Hair follicle dermal papilla cell (primary cell): ENCODE measurements around the gene ROBO2. TPM values are rescaled to one million over a fixed set of nuclear protein-coding genes. Genes with fewer than 3 reads are reported as not detected.

Source experiments
- small RNA-seq: library from RNA; depleted of rRNA; stranded (forward); fragments of <200 nt; gene quantifications from one replicate; pipeline ENCODE3, GENCODE V24; 2012
- total RNA-seq: library from RNA; depleted of rRNA; stranded (reverse); fragments of >200 nt; gene quantifications from 2 replicates; pipeline ENCODE4 v1.2.3, GENCODE V29; 2012

The ROBO2 gene, protein sequence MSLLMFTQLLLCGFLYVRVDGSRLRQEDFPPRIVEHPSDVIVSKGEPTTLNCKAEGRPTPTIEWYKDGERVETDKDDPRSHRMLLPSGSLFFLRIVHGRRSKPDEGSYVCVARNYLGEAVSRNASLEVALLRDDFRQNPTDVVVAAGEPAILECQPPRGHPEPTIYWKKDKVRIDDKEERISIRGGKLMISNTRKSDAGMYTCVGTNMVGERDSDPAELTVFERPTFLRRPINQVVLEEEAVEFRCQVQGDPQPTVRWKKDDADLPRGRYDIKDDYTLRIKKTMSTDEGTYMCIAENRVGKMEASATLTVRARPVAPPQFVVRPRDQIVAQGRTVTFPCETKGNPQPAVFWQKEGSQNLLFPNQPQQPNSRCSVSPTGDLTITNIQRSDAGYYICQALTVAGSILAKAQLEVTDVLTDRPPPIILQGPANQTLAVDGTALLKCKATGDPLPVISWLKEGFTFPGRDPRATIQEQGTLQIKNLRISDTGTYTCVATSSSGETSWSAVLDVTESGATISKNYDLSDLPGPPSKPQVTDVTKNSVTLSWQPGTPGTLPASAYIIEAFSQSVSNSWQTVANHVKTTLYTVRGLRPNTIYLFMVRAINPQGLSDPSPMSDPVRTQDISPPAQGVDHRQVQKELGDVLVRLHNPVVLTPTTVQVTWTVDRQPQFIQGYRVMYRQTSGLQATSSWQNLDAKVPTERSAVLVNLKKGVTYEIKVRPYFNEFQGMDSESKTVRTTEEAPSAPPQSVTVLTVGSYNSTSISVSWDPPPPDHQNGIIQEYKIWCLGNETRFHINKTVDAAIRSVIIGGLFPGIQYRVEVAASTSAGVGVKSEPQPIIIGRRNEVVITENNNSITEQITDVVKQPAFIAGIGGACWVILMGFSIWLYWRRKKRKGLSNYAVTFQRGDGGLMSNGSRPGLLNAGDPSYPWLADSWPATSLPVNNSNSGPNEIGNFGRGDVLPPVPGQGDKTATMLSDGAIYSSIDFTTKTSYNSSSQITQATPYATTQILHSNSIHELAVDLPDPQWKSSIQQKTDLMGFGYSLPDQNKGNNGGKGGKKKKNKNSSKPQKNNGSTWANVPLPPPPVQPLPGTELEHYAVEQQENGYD (N-terminal part only)
- 205 and 271 TPM in 2 replicates for total RNA-seq

DNA sequence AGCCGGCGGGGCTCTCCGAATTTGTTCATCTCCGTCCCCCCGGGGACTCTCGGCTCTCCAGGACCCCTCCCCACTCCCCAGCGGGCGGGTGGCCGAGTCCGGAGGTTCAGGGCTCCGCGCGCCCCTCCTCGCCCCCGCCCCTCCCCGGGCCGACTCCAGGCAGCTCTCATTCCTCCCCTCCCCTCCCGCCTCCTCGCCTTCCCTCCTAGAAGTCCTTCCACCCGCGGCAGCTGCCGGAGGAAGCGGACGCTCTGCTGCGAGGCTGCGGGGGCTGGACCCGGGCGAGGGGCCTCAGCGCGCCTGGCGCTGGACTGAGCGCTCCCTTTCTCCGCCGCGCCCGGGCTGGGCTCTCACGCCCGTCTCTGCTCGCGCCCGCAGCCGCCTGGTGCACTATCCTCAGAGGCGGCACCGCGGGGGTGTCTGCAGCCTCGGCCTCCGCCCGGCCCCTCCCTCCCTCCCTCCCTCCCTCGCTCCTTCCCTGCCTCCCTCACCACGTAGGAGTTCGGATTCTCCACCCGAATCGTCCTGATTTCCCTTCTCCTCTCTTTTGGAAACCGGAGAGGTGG, at the start of gene ROBO2:
ROBO2 (plus strand) TSS at position 494 of the 566 bp plus-strand sequence. CDS start 687 bp downstream, outside the sequence.

Small RNA genes lying within 50 kb of the gene (small RNA-seq; reads per million reads assigned to genes)
- gene RNU6-386P = not detected
